ENCODE measurements around the gene FAIM2.

The FAIM2 gene

GRCh38 chr12:49894751-49895148 is 8.9 kb downstream of the FAIM2 start:
- DNase-seq (ENCODE audit: low read depth in 2 of 2) = no peak

DNA sequence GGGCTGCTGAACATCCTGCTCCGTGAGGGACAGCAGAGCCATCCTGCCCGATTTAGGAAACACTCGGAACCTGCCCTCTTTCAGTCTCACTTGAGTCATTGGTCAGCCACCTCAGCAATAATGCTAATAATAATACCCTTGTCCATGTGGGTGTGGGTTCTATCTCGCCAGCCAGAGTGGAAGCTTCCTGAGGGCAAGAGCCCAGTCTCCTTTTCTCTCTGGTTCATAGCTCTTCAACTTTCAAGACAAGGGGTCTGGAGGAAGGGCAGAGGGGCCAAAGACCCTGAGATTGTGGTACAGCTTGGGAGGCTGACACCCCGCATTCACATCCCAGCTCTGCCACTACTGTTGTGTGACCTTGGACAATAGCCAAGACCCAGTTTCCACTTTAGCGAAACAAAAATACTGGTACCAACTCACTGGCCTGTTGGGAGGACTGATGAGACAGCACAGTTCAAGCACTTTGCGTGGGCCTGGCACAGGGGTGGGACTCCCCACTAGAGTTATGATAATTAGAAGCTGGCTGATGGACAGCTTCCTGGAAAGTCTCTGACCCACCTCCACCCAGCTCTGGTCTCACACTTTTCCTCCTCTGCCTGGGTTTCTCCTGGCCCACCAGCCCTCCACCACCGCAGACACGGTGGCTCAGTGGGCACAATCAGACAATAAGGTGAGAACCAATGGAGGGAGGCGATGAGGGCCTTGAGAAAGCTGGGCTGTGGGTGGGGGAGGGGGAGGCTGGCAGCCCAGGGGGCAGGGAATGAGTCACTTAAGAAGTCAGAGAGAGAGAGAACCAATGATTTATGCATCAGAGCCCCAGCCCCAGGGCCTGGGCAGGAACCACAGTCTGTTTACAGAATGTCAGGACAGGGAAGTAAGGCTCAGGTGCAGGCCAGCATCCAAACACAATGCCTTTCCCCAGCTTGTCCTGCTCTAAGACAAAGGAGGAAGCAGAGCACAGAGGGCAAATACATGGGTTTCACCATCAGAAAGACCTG is 9.6 kb downstream of the FAIM2 start:
- no peak for DNase-seq (ENCODE audit: low read depth in 2 of 2)

DNA sequence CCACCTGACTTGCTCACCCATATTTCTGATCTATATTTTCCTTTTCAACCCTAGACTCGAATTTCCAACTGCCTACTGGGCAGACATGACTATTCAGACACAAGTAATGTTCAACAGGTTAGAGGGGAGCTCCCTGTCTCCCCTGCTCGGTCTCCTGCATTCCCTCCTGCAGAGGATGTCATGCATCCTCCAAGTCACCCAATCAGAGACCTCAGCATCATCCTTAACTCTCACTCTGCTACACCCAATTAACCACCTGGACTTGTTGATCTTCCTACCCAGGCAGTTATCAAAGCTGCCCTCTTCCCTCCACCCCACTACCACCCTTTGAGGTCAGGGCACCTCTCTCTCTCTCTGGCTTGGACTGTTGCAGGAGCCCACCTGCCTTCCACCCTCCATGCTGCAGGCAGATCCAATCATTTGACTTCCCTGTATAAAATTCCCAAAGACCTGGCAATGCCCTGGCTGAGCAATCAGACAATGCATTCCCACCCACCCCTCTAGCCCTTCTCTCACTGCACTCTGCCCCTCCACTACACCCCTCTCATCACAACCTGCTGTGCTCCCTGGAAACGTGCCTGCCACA is 10.9 kb downstream of the FAIM2 start:
- DNase-seq (ENCODE audit: low read depth in 2 of 2) = no peak

GRCh38 chr12:49892084-49892731 is 11.5 kb downstream of the FAIM2 start:
- DNase-seq (ENCODE audit: low read depth in 2 of 2) = no peak

DNA sequence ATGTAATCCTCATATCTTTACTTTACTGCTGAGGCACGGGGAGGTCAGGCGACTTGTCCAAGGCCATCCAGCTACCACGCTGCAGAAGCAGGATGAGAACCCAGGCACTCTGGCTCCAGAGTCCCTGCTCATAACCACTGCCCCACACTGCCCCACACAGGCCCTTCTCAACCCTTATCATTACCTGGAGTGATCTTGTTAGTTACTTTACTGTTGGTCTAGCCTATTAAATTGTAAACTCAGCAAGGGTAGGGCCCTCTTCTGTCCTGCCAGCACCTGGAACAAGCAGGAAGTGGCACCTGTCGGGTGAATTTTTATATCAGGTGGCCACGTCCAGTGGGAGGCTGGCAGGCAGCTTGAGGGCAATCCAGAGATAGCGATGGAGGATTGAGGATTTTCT is 12.2 kb downstream of the FAIM2 start:
- no peak for DNase-seq (ENCODE audit: low read depth in 2 of 2)

DNA sequence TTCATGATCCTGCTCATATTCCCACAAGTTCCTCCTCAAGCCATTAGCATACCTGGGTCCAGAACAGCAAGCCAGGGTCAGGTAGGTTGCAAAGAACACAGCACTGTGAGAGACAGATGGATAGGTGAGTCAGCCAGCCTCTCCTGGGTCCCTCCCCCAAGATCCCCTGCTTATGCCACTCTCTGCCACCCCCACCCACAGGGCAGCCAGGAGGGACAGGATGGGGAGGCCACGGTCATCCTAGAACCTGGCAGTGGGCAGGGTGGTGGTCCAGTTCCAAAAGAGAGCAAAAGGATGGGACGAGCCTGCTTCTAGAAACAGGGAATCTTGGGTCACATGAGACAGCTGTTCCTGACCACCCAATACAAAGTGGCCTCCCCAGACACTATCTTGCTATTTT is 12.7 kb downstream of the FAIM2 start:
- no peak for DNase-seq (ENCODE audit: low read depth in 2 of 2)

DNA sequence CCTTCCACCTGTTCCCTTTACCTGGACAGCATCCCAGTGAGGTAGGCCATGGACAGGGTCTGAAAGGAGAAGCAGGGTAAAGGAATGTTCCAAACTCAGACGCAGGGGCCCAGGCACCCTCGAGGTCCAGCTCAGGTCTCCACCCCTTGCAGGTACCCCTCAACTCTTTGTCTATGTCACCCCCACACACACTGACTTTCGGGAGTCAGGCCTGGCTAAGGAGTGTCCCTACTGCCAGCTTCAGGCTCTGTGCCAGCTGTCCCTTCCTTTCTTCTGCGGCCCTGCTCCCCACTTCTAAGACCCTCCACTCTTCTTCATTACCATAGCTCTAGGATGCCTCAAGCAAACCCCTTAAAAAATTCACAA is 13.6 kb downstream of the FAIM2 start:
- DNase-seq (ENCODE audit: low read depth in 2 of 2) = no peak

GRCh38 chr12:49889361-49890095 is 14.2 kb downstream of the FAIM2 start:
- DNase-seq (ENCODE audit: low read depth in 2 of 2) = no peak

- DNase-seq (ENCODE audit: low read depth in 2 of 2) = no peak
These were observed 15.1 kb downstream of the FAIM2 start for GRCh38 chr12:49888461-49889151.

DNA sequence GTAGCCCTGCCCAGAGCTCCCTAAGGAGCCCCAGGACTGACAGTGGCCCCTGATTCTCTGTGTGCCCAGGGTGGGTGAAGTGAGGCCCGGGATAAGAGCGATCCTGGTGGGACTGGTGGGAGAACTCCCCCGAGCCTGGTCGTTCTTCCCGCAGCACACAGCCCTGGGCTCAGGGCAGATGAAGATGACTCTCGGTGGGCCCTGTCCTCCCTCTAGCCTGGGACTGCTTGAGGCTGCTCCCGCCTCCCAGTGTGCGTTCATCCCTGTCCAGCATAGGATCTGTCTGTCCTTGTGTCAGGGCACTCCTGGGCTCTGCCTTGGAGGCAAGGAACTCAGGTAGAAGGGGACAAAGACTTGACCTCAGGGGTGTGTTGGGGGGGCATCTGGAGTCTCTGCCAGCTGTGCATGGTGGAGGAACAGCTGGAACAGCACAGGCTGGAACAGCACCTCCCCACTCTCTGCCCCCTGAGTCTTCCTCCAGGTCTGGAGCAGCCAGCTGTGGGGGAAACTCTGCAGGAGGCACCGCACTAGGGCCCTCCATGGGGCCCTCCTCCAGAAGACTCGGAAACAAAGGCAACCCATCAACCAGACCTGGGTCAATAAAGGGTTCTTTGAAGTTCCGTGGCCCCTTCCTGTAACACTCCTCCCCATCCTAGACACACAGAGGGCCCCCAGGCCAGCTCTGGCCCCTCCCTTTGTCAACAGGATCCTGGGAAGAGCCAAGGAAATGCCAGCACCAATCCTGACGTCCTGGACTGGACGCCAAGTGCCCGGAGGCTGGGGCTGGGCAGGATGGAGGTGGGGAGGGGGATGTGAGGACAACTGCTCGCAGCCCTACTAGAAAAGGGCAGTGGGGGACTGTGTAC is 15.9 kb downstream of the FAIM2 start:
- no peak for DNase-seq (ENCODE audit: low read depth in 2 of 2)

DNA sequence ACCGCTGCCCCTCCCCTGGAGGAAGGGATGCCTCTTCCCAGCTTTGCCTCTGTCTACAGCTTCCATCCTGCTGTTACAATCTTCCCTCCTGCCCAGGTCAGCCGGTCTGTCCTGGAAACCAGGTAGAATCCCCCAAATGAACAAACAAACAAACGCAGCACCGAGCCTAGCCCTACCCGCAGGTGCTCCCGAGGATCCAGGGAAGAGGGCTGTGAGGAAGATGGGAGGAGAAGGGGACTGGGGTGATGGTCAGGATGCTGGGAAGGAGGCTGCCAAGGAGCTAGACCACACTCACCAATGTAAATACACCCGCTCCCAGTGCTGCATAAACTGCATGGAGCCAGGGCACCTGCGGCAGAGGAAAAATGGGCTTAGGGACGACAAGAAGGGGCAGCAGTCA is 16.6 kb downstream of the FAIM2 start:
- DNase-seq (ENCODE audit: low read depth in 2 of 2) = no peak

GRCh38 chr12:49885663-49886461 is 17.8 kb downstream of the FAIM2 start:
- no peak for DNase-seq (ENCODE audit: low read depth in 2 of 2)

DNA sequence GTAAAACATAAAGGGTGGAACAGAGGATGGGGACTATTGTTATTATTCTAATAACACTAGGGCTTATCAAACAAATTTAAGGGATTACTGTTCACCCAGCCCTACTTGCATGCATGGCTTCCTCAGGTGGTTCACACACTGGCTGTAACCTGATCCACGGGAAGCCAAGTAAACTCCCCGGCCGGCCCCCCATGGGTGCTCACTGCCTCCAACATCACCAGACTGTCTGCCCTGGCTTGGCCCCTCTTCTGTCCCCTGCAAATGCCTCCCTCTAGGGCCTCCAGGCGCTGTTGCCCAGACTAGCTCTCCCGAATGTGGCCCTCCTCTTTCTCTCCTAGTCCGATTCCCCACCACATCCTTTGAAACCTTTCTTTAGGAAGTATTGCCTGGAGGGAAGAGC is 18.6 kb downstream of the FAIM2 start:
- DNase-seq (ENCODE audit: low read depth in 2 of 2) = no peak

DNA sequence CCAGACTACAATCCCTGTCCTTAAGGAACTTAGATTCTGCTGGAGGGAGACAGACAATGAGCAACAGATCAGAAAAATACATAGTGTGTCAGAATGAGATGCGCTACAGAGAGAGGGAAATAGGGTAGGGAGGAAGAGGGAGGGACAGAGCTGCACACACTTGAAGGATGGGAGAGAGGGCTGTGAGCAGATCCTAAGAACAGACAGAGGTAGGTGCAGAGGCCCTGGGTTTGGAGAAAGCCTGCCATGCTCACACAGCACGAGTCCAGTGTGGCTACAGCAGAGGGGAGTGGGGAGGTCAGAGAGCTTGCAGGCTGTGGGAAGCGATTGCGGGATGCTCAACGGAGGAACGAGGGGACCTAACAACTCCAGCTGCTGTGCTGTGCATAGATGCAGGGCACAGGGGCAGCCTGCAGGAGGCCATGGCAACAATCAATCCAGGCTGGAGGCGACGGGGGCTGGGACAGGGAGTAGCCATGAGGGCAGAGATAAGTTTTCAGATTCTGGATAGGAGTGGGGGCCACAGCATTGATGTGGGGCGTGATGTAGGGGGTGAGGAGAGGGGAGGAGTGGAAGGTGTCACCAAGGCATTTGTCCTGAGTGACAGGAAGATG is 20.7 kb downstream of the FAIM2 start:
- no peak for DNase-seq (ENCODE audit: low read depth in 2 of 2)

- DNase-seq (ENCODE audit: low read depth in 2 of 2) = no peak
These were observed 21.4 kb downstream of the FAIM2 start for GRCh38 chr12:49882248-49882850.

GRCh38 chr12:49881415-49882247 is 22.1 kb downstream of the FAIM2 start:
- no peak for DNase-seq (ENCODE audit: low read depth in 2 of 2)

DNA sequence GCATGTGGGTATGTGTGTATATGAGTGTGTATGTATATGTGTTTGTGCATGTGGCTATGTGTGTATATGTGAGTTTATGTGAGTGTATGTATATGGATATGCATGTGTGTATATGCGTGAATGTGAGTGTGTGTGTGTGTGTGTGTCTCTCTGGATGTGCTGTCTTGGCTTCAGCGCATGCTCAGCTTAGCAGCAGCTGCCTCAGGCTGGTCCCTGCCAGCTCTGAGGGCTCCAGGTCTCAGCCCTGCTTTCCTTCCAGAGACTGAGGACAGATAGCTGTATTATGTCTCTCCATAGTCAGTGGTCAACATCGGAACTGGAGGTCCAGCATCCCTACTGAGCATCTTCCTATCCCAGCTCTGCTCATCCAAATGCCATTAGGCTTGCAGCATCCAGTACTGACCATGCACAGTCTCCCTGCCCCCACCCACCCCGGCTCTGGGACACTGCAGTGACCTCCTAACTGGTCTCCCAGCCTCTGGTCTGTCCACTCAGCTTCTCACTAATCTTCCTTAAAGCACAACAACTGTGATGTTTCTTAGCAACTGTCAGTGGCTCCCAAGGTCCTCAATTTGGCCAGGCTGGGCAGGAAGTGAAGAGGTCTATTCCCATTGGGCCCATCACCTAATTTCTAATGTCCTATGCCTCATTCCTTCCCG is 22.8 kb downstream of the FAIM2 start:
- no peak for DNase-seq (ENCODE audit: low read depth in 2 of 2)

Measured in fibroblast of skin of left biceps (primary cell).